ENCODE data around the gene SLC47A2. TPM values are rescaled to one million over a fixed set of nuclear protein-coding genes. Genes with fewer than 3 reads are reported as not detected.

SLC47A2 gene
- total RNA-seq, 1 donor from 2014 or later = not detected

DNA sequence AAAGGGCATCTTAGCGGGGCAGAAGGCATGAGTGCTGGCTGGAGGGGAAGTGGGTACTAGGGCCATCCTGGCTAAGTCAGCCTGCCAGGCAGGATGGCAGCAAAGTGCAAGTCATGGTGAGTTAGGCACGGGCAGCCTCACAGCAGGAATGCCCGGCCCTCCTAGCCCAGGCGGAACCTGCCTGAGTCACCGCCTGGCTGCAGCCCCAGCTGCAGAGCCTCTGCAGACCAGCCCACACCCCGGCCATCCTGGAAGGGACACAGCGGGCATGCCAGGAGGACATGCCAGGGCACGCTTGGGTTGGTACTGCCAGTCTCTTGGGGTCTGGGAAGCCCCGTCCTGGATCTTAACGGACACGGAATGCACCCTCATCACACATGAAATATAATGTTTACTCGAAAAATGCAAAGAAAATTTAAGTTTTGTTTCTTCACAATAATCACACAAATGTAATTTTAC is 36.7 kb upstream of the SLC47A2 start:
- Mint-ChIP-seq H3K9me3 (no peaks in the 10 kb centered on the region), H3K36me3 (ENCODE audit: low read depth) (no peaks in the 10 kb centered on the region), H3K4me3 (no peak overlapping the region), H3K27ac (no peak overlapping the region), H3K27me3 (peaks cover 2% of the 10 kb centered on the region), H3K4me1 (peaks cover 3% of the 10 kb centered on the region)
- intact Hi-C loops (cut with micrococcal nuclease) = no loop called here
- no peak for DNase-seq

DNA sequence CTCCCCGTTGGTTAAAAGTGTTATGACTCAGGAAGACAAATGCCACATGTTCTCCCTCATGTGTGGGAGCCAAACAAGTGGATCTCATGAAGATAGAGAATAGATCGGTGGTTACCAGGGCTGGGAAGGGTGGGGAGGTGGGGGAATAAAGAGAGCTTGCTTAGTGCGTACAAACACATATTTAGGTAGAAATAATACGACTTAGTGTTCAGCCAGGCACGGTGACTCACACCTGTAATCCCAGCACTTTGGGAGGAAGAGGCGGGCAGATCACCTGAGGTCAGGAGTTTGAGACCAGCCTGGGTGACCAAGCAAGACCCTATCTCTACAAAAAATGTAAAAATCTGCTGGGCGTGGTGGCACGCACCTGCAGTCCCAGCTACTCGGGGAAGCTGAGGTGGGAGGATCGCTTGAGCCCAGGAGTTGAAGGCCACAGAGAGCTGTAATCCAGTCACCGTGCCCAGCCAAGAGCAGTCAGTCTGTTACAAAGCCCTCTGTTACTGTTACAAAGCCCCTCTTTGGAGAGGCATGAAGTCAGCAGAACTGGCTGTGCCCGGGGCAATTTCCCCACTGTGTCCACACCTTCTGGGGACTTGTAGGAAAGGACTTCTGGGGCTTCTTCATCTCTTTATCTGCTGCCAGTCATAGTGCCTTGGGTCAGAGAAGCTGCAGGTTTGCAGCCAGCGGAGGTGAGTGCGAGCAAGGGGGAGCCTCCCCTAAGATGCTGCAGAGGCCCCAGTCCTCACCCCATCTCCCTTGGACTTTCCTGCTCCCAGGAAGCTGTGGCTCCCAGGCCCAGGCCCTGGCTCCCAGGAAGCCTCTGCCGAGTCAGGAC is 36.0 kb upstream of the SLC47A2 start:
- H3K9me3 Mint-ChIP-seq = no peaks in the 10 kb centered on the region
- no peak overlapping the region for H3K4me3 Mint-ChIP-seq
- peaks cover 2% of the 10 kb centered on the region for H3K27me3 Mint-ChIP-seq
- no peak overlapping the region for H3K27ac Mint-ChIP-seq
- no peak for DNase-seq
- intact Hi-C loops (cut with micrococcal nuclease) = no loop called here
- H3K36me3 Mint-ChIP-seq (ENCODE audit: low read depth) = no peaks in the 10 kb centered on the region
- H3K4me1 Mint-ChIP-seq = peaks cover 3% of the 10 kb centered on the region

DNA sequence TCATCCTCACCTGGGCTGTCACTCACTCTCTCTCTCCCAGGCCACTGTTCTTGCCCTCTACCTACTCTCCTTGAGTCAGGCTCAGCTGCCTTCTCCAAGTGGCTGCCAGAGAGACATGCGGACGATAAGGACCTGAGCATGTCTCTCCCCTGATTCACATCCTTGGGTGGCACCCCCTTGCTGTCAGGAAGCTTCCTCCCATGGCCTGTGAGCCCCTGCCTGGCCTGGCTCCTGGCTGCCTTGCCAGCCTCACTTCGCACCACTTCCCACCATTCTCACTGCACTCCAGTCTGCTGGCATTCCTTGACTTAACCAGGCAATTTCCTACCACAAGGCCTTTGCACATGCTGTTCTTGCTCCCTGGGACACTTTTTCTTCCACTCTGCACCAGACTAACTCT is 34.5 kb upstream of the SLC47A2 start:
- DNase-seq = no peak
- intact Hi-C loops (cut with micrococcal nuclease) = no loop called here
- H3K9me3 Mint-ChIP-seq = no peaks in the 10 kb centered on the region
- H3K4me1 Mint-ChIP-seq = peaks cover 3% of the 10 kb centered on the region
- H3K4me3 Mint-ChIP-seq = no peak overlapping the region
- H3K36me3 Mint-ChIP-seq (ENCODE audit: low read depth) = no peaks in the 10 kb centered on the region
- H3K27ac Mint-ChIP-seq = no peak overlapping the region
- peaks cover 2% of the 10 kb centered on the region for H3K27me3 Mint-ChIP-seq

DNA sequence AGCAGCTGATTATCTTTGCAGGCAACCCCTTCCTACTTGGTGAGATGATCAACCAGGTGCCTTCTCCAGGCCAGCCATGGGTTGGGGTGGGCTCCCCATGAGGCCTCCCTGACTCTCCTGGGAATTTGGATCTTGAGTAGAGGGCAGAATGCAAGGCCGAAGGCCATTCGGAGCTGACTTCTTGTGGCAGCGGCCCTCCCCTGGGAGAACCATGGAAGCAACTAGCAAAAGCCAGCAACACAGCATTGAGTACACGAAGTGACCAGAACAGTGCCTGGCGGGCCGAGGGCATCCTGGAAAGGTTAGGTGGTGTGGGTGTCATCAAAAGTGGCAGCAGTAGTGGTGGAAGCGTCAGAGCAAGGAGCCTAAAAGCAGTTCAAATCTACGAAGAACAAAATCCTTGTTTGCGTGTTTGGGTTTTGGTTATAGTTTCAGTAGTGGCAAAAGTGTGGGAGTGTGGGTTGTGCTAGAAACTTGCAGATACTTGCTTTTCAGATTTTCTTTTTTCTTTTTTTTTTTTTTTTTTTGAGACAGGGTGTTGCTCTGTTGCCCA is 33.7 kb upstream of the SLC47A2 start:
- intact Hi-C loops (cut with micrococcal nuclease) = no loop called here
- no peak for DNase-seq

DNA sequence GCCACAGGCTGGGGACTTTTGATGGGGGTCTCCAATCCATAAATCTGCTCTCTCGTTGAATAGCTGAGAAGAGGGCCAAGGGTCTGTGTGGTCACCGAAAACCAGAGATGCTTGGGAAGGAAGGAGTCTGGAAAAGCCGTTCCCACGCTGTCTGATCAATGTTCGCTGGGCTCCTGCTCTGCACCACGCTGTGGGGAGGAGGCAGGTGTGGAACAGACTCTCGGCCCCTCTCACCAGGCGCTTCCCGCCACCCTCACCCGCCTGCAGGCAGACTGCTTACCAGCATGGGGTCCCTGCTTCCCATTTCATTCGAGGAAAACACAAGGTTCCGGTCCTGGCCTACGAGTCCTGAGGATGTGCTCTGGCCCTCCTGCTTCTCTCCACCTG is 32.4 kb upstream of the SLC47A2 start:
- Mint-ChIP-seq H3K4me3 (no peak overlapping the region), H3K4me1 (peaks cover 6% of the 10 kb centered on the region), H3K27ac (no peak overlapping the region), H3K36me3 (ENCODE audit: low read depth) (no peaks in the 10 kb centered on the region), H3K9me3 (no peaks in the 10 kb centered on the region), H3K27me3 (peaks cover 2% of the 10 kb centered on the region)
- intact Hi-C loops (cut with micrococcal nuclease) = no loop called here
- DNase-seq = no peak

More for the DNA sequence above, 33.7 kb upstream of the SLC47A2 start:
- no peaks in the 10 kb centered on the region for H3K9me3 Mint-ChIP-seq
- no peaks in the 10 kb centered on the region for H3K36me3 Mint-ChIP-seq (ENCODE audit: low read depth)
- no peak overlapping the region for H3K27ac Mint-ChIP-seq
- no peak overlapping the region for H3K4me3 Mint-ChIP-seq
- H3K27me3 Mint-ChIP-seq = peaks cover 2% of the 10 kb centered on the region
- peaks cover 3% of the 10 kb centered on the region for H3K4me1 Mint-ChIP-seq

DNA sequence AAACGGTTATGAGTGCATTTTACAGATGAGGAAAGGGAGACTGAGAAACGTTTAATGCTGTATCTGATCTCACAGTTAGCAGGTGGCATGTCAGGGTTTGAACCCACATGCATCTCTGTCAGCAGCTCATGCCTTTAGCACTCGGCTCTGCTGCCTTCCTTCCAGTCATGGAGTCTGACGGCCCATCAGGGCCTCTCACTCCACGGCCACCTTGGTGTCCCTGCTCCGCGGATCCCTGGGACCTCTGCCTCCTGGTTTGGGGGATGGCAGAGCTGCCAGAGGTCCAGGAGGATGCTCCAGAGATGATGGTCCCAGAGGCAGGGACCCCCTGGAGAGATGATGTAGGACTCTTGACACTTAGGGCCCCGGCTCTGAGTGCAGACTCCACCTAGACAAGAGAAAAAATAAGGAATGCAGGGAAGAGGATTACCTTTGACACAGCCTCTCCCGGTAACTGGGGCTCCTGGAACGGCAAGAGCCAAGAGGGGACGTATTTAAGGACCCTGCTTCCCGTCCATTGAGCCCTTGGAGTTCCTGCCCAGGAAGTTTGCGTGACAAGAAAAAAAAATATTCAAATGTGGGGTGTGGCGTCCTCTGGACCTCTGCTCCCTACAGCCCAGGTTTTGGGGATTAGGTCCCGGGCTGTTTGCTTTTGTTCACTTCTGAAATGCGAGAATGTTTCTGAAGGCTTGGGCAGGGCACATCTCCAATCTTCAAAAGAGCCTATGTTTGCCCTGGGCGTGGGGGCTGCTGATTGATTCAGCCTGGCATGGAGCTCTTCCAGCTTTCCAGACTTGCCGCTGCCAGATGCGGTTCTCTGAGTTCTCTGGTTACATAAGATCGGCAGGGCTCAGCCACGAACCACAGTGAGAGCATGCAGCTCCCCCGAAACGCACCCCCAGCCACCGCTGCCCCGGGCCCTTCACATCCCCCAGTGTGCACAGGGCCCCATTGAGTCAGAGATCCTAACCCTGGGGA is 31.7 kb upstream of the SLC47A2 start, which contains the start of gene ALDH3A1:
ALDH3A1 (minus strand) TSS at position 470 of the 978 bp plus-strand sequence. CDS start 3,169 bp downstream, outside the sequence.
- Mint-ChIP-seq H3K4me1 (peaks cover 6% of the 10 kb centered on the region), H3K27ac (no peak within 1 kb of the TSS), H3K9me3 (no peaks in the 10 kb centered on the region), H3K36me3 (ENCODE audit: low read depth) (no peaks in the 10 kb centered on the region), H3K4me3 (no peak within 1 kb of the TSS), H3K27me3 (peaks cover 2% of the 10 kb centered on the region)
- intact Hi-C loops (cut with micrococcal nuclease) = no loop called here
- DNase-seq = no peak

DNA sequence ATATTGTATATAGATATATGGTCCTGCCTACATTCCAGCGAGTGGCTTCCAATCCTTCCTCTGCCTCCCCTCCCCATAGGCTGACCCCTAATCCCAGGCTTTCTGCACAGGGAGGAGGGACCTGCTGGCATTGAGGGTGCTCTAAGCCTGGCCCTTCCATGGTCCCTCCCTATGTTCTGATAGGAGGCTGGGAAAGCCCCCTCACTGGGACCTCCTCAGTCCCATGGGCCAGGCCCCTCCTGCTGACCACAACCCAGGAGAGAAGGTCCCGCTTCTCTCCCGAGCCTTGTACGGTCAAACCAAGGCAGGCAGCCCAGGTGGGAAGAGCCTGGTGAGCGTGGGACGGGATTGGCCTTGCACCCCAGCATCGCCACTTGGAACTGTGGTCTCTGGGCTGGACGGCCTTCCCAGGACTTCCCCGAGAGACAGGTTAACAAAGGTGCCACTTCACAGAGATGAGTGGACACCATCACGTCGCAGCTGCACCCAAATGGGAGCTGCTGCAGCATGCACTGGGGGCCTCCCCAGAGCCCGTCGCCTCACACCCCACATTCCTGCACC is 30.9 kb upstream of the SLC47A2 start:
- H3K4me1 Mint-ChIP-seq = peaks cover 6% of the 10 kb centered on the region
- intact Hi-C loops (cut with micrococcal nuclease) = no loop called here
- peaks cover 2% of the 10 kb centered on the region for H3K27me3 Mint-ChIP-seq
- no peaks in the 10 kb centered on the region for H3K36me3 Mint-ChIP-seq (ENCODE audit: low read depth)
- H3K27ac Mint-ChIP-seq = no peak overlapping the region
- no peak for DNase-seq
- H3K9me3 Mint-ChIP-seq = no peaks in the 10 kb centered on the region
- H3K4me3 Mint-ChIP-seq = no peak overlapping the region

DNA sequence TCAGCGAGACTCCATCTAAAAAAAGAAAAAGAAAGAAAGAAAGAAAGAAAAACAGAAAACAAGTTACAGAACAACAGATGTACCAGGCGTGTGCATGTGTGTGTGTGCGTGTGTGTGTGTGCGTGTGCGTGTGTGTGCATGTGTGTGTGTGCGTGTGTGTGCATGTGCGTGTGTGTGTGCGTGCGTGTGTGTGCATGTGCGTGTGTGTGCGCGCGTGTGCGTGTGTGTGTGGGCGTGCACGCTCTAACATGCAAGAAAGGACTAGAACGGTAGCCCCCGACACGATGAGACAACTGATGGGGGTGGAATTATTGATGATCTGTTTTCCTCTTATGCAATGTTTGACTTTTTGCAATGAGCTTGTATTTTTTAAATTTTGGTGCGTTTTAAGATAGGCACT is 30.1 kb upstream of the SLC47A2 start:
- intact Hi-C loops (cut with micrococcal nuclease) = no loop called here
- H3K36me3 Mint-ChIP-seq (ENCODE audit: low read depth) = no peaks in the 10 kb centered on the region
- no peak overlapping the region for H3K4me3 Mint-ChIP-seq
- H3K27me3 Mint-ChIP-seq = no peaks in the 10 kb centered on the region
- no peak overlapping the region for H3K27ac Mint-ChIP-seq
- peaks cover 6% of the 10 kb centered on the region for H3K4me1 Mint-ChIP-seq
- H3K9me3 Mint-ChIP-seq = no peaks in the 10 kb centered on the region
- DNase-seq = no peak

DNA sequence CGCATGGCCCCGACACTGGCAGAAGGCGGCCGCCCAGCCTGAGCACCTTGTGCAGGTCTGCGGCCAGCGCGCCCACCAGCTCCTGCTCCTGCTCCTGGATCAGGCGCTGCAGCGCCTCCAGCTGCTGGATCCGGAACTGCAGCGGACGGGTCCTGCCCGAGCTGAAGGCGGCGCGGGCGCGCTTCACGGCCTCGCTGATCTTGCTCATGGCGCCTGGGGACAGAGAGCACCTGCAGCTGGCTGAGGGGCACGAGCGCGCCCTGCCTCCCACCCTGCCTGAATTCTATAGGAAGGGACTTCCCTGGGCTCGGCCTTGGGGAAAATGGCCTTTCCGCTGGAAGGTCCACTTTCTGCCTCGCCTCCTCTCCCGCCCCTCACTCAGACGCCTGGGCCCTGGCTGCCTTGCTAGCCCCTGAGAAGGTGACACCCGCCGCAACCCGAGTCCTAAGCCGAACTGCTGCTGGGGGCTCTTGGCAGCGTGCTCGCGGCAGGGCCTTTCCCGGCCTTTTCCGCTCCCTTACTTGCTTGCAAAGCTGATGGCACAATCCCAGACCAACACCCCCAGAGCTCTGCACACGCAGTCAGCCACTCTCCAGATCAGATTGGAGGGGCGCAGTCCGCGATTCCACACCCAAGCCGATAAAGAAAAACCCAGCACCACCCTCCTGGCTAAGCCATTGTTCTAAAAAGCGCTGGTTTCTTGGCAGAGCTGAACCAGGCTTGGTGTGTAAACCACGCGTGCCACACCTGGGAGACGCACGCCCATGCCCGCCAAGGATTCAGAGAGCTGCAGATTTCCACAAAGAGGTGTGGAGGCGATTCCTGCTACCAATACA is 28.8 kb upstream of the SLC47A2 start:
- H3K4me3 Mint-ChIP-seq = peak overlapping the region; percentile 80
- H3K4me1 Mint-ChIP-seq = peaks cover 5% of the 10 kb centered on the region
- H3K27me3 Mint-ChIP-seq = no peaks in the 10 kb centered on the region
- H3K36me3 Mint-ChIP-seq (ENCODE audit: low read depth) = no peaks in the 10 kb centered on the region
- DNase-seq = peak; percentile 96
- no peaks in the 10 kb centered on the region for H3K9me3 Mint-ChIP-seq
- intact Hi-C loops (cut with micrococcal nuclease) = no loop called here
- H3K27ac Mint-ChIP-seq = no peak overlapping the region

DNA sequence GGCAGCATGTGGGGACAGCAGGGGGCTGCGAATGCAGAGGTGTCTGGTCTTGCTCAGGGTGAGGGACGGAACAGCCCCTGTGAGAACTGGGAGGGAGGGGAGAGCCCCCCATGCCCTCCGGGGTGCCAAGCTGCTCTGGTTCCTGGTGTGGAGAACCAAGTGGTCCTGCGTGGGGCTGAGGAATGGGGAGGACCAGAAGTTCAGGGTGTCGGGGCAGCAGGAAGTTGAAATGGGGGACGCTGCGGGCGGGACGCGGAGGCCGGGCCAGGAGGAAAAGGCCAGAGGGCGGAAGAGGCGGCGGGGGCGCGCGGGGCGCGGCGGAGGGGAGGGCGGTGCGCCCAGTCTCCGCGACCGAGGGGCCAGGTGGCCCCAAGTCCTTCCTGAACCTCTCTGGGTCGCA is 28.1 kb upstream of the SLC47A2 start:
- Mint-ChIP-seq H3K36me3 (ENCODE audit: low read depth) (no peaks in the 10 kb centered on the region), H3K27ac (no peak overlapping the region), H3K4me1 (peaks cover 3% of the 10 kb centered on the region), H3K27me3 (no peaks in the 10 kb centered on the region), H3K9me3 (no peaks in the 10 kb centered on the region), H3K4me3 (peak overlapping the region; percentile 80)
- no peak for DNase-seq
- intact Hi-C loops (cut with micrococcal nuclease) = no loop called here

DNA sequence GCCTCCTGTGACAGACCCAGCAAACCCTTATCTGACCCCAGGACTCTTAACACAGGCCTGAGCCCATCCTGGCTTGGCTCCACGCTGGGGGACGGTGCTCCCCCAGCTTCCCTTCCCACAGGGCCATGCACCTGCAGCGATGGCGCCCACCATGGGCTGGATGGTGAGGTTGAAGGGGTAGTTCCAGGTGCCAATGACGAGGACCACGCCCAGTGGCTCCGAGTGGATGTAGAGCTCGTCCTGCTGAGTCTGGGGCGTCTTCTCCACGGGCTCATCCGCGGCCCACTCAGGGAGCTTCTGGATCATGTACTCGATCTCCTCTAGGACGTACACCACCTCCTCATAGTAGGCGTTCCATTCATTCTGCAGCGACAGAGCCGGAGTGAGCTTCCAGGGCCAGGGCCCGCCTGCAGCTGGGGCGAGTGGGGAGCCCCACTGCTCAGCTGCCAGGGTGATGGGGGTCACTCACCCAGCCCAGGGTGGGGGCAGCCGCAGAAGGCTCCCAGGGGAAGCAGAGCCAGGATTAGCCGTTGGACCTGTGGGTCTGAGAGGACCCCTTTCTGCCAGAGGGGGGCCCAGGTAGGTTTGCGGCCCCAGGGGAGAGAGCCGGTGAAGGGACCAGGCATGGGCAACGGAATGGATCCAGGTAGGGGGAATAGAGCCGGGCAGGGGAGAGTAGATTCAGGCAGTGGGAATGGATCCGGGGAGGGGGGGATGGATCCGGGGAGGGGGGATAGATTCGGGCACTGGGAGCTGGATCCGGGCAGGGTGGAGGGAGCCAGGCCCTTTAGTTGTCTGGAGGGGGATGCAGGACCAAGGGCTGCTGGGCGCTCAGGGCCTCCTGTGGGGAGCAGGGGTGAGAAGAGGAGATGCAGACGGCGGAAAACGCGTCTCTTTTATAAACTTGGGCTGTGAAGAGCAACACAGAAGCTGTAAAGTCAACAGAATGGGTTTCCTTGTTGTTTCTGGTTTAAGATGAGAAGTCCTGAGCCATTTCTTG is 27.0 kb upstream of the SLC47A2 start:
- no peak overlapping the region for H3K27ac Mint-ChIP-seq
- no peaks in the 10 kb centered on the region for H3K9me3 Mint-ChIP-seq
- no peaks in the 10 kb centered on the region for H3K36me3 Mint-ChIP-seq (ENCODE audit: low read depth)
- no peaks in the 10 kb centered on the region for H3K27me3 Mint-ChIP-seq
- peaks cover 3% of the 10 kb centered on the region for H3K4me1 Mint-ChIP-seq
- no peak for DNase-seq
- intact Hi-C loops (cut with micrococcal nuclease) = no loop called here
- H3K4me3 Mint-ChIP-seq = peak overlapping the region; percentile 26

DNA sequence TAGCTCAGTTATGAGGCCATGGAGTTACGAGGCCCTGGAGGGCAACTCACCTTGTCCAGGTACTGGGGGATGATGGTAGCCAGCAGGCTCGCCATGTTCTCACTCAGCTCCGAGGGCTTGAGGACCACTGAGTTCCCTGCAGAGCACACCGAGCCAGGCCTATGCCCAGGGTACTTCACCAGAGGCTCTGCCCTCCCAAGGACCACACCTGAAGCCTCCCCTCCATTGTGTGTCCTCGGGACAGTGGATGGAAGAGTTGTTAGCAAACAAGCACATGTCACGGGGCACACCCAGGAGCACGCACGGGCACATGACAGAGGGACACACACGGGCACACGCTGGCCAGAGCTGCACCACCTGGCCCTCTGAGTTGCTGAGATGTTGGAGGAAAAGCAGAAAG is 26.1 kb upstream of the SLC47A2 start:
- H3K4me3 Mint-ChIP-seq = peak overlapping the region; percentile 22
- peaks cover 3% of the 10 kb centered on the region for H3K4me1 Mint-ChIP-seq
- H3K27ac Mint-ChIP-seq = no peak overlapping the region
- intact Hi-C loops (cut with micrococcal nuclease) = no loop called here
- no peak for DNase-seq
- no peaks in the 10 kb centered on the region for H3K36me3 Mint-ChIP-seq (ENCODE audit: low read depth)
- H3K9me3 Mint-ChIP-seq = no peaks in the 10 kb centered on the region
- no peaks in the 10 kb centered on the region for H3K27me3 Mint-ChIP-seq

Measured in activated CD4-positive, alpha-beta T cell treated with anti-CD3 and anti-CD28 coated beads, Interleukin-2, amount 10 ng/mL, durations not matched to agents 24 days and 14 days (primary cell).